ENCODE measurements around the gene NEIL1. TPM values are rescaled to one million over a fixed set of nuclear protein-coding genes. Genes with fewer than 3 reads are reported as not detected.

Gene NEIL1
- total and polyA plus RNA-seq, 2 of the 8 experiments (the other 6 are each of a cell fraction or from before 2014, with no cell fraction given) = 10.4 to 10.9 TPM

GRCh38 chr15:75367006-75367405, 20.2 kb downstream of the NEIL1 start:
- Histone ChIP-seq H3K14ac (ENCODE audit: insufficient read length) (no peak overlapping the region), H2BK20ac (ENCODE audit: low read length) (no peak overlapping the region), H4K20me1 (replicated peaks in 1 of 2; ENCODE audit: control insufficient read depth in 1 of 2, insufficient read depth in 2 of 2, low read length in 2 of 2) (peaks cover 0 to 5% of the 10 kb centered on the region in 2 experiments), H2BK5ac (ENCODE audit: low read depth, low read length) (no peak overlapping the region), H3K9me3 (ENCODE audit: insufficient read depth in 2 of 2, low read depth in 1 of 2, low read length in 1 of 2) (no peaks in the 10 kb centered on the region), H2AK5ac (ENCODE audit: low read depth, low read length) (no peak overlapping the region), H3K18ac (ENCODE audit: extremely low read depth, low read length) (no peak overlapping the region), H4K91ac (replicated peaks; ENCODE audit: insufficient read length, low read length) (no peak overlapping the region), H3K4me1 (replicated peaks in 1 of 4; ENCODE audit: control insufficient read depth in 3 of 4, insufficient read depth in 4 of 4, low read length in 3 of 4) (peaks cover 0 to 4% (median 1%) of the 10 kb centered on the region in 4 experiments; a peak in 4 of 7 replicates), H3K23me2 (ENCODE audit: low read depth, low read length) (peaks cover 4% of the 10 kb centered on the region), H2BK120ac (replicated peaks; ENCODE audit: low read depth, low read length) (no peak overlapping the region), H3K4me2 (ENCODE audit: insufficient read depth in 1 of 2, low read depth in 2 of 2, low read length in 2 of 2) (0 out of 4 replicates have a peak overlapping the region, but pooled peaks of 1 of the 2 experiments have one; percentile 0), H2BK15ac (ENCODE audit: low read length) (no peak overlapping the region), H3K27me3 (replicated peaks in 1 of 4; ENCODE audit: control insufficient read depth in 3 of 4, extremely low read depth in 1 of 4, insufficient read depth in 3 of 4, low read length in 3 of 4) (no peaks in the 10 kb centered on the region), H3K23ac (ENCODE audit: insufficient read length) (no peak overlapping the region), H2BK12ac (ENCODE audit: low read depth, low read length) (no peak overlapping the region), H4K8ac (ENCODE audit: extremely low read depth, insufficient read depth, low read length) (no peak overlapping the region), H3K36me3 (ENCODE audit: control insufficient read depth in 2 of 4, insufficient read depth in 4 of 4, low read length in 3 of 4) (peaks cover 0 to 16% (median 13%) of the 10 kb centered on the region in 4 experiments; a peak in 7 of 8 replicates), H2AFZ (ENCODE audit: low read length) (no peak overlapping the region), H3K4me3 (ENCODE audit: extremely low read depth in 1 of 4, insufficient read depth in 2 of 4, low read depth in 3 of 4, low read length in 4 of 4) (no peak overlapping the region), H3K27ac (ENCODE audit: low read depth, low read length) (no peak overlapping the region), H3K9ac (replicated peaks in 1 of 4; ENCODE audit: extremely low read depth in 1 of 4, low read depth in 3 of 4, low read length in 3 of 4) (no peak overlapping the region), H4K5ac (ENCODE audit: insufficient read length, low read depth, low read length) (no peak overlapping the region), H3K4ac (replicated peaks; ENCODE audit: insufficient read length, low read depth, low read length) (no peak overlapping the region), H3K56ac (replicated peaks; ENCODE audit: insufficient read length, low read depth, low read length) (no peak overlapping the region), H3K79me2 (ENCODE audit: control insufficient read depth in 1 of 2, insufficient read depth in 2 of 2, low read length in 2 of 2) (no peaks in the 10 kb centered on the region; a peak in 1 of 4 replicates), H3K79me1 (ENCODE audit: low read depth, low read length) (no peaks in the 10 kb centered on the region)
- no peak for TF ChIP-seq YY1 (IDR thresholded peaks at IDR 0.05; ENCODE audit: low read depth, low read length)
- TF ChIP-seq CTCF (IDR thresholded peaks at IDR 0.05; ENCODE audit: control extremely low read depth in 1 of 3, insufficient read depth in 1 of 3, low read depth in 1 of 3, low read length in 3 of 3) = no peak
- no peak for TF ChIP-seq CREB1 (IDR thresholded peaks at IDR 0.05)
- TF ChIP-seq ZNF274 (IDR thresholded peaks at IDR 0.05; ENCODE audit: borderline replicate concordance, extremely low read depth, low read length) = no peak
- no peak for TF ChIP-seq TBP (IDR thresholded peaks at IDR 0.05; ENCODE audit: low read depth, low read length)
- TF ChIP-seq CBX8 (IDR thresholded peaks at IDR 0.05; ENCODE audit: borderline replicate concordance, low read depth, low read length) = no peak
- TF ChIP-seq NRF1 (IDR thresholded peaks at IDR 0.05; ENCODE audit: low read depth, low read length) = no peak
- no peak for TF ChIP-seq CBX5 (IDR thresholded peaks at IDR 0.05; ENCODE audit: low read depth, low read length)
- TF ChIP-seq RFX5 (IDR thresholded peaks at IDR 0.05; ENCODE audit: borderline replicate concordance, low read depth, low read length) = no peak
- TF ChIP-seq SP4 (IDR thresholded peaks at IDR 0.05; ENCODE audit: low read length) = no peak
- no peak for TF ChIP-seq HDAC6 (IDR thresholded peaks at IDR 0.05; ENCODE audit: low read depth, low read length)
- no peak for FAIRE-seq
- POLR2A ChIA-PET (ENCODE audit: partially characterized antibody) = interaction anchor here (0.9 to 5.2 kb wide), 8 partner anchors 12 to 281 kb away, joined by 3 to 40 read pairs (median 8); partner anchors contain the start of genes NEIL1, PTPN9 and SNX33
- no peak for DNase-seq (ENCODE audit: low read depth in 1 of 2, low spot score in 2 of 2)
- CTCF ChIA-PET (ENCODE audit: partially characterized antibody) = interaction anchor here (1.2 to 2.1 kb wide), 8 partner anchors 8 to 85 kb away, joined by 3 to 7 read pairs (median 4); partner anchors contain the start of genes NEIL1 and SIN3A
